Prostate gland (tissue), 2 donors: ENCODE measurements around the gene RTN4R. TPM values are rescaled to one million over a fixed set of nuclear protein-coding genes. Genes with fewer than 3 reads are reported as not detected.

Experiments
- DNase-seq: peaks from one replicate; pipeline ENCODE4 v3.0.0-alpha.2; 2019; ENCODE audit warnings: low spot score
- H3K27ac ChIP-seq, 2 donors: fragments of 200-600 bp; sonication (generic); 2 replicates each; pipeline ENCODE4 v1.5.1; 2017 to 2019
- H3K27me3 ChIP-seq: fragments of 200-600 bp; sonication (generic); replicated peaks from 2 replicates; pipeline ENCODE4 v1.5.1; 2019; ENCODE audit not compliant: insufficient read depth
- H3K36me3 ChIP-seq, 2 donors: fragments of 200-600 bp; sonication (generic); 1 replicate in 1 of 2; 2 replicates in 1 of 2; pipeline versions ENCODE4 v1.5.1 to v1.8.1; 2017 to 2019
- H3K4me1 ChIP-seq: fragments of 200-600 bp; sonication (generic); replicated peaks from 2 replicates; pipeline ENCODE4 v1.5.1; 2019
- H3K4me3 ChIP-seq, 2 donors: fragments of 200-600 bp; sonication (generic); 2 replicates each; pipeline ENCODE4 v1.5.1; 2017 to 2019
- H3K9me3 ChIP-seq: fragments of 200-600 bp; sonication (generic); 2 replicates; pipeline ENCODE4 v1.5.1; 2017
- CTCF ChIP-seq, 4 experiments: fragments of 200-600 bp in 2 of 4; fragments of 450-650 bp in 2 of 4; sonication (generic) in 2 of 4; IDR thresholded peaks; 1 replicate in 3 of 4; 2 replicates in 1 of 4; pipeline ENCODE4 v1.5.1; 2016 to 2019; ENCODE audit warnings: antibody characterized with exemption in 4 of 4, mild to moderate bottlenecking in 2 of 4, moderate library complexity in 2 of 4
- POLR2A ChIP-seq: fragments of 450-650 bp; IDR thresholded peaks from one replicate; pipeline ENCODE4 v1.6.1; 2016; ENCODE audit warnings: antibody characterized with exemption, mild to moderate bottlenecking
- POLR2AphosphoS5 ChIP-seq: sonication (generic); formaldehyde crosslinking; IDR thresholded peaks from one replicate; pipeline ENCODE4 v1.6.1; 2017; ENCODE audit warnings: antibody characterized with exemption
- whole genome bisulfite sequencing: methylation state at CpG from one replicate; pipeline ENCODE4 v1.1.5; 2018; 5-methylcytosine and 5-hydroxymethylcytosine counted together
- intact Hi-C: fragments of 100-400 bp; cut with DNase I; formaldehyde crosslinking; loops from one replicate; pipeline ENCODE4 v1.14.2; 2022
- total RNA-seq, 2 donors: library from RNA; depleted of rRNA; stranded (reverse); fragments of >200 nt; gene quantifications; one replicate each; pipeline ENCODE4 v1.1.0, GENCODE V29; 2016

RTN4R gene
- total RNA-seq, 2 donors from 2014 or later: 4.4 to 6.0 TPM

DNA sequence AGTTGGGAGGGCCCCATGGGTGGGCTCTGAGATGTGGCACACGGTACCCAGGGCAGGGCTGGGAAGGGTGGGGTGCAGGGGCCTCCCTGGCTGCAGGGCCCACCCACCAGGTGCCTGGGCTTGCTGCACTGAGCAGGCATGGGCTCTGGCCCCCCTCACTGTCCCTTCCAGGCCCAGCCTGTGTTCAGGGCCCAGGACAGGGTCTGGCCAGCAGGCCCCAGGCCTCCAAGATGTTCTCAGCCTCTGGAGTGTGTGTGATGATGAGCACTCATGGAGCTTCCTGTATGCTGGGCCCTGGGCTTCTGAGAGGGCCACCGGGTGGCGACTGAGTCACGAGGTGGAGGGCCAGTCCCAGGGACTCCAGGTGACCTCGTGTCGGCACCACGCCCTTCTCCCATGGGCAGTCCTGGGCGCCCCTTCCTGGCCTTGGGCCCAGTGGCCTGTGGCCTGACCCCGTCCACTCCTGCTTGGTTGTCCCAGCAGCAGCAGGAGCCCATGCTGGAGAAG is 61.4 kb downstream of the RTN4R start:
- H3K27ac ChIP-seq: peak overlapping the region; percentile 48 to 52
- intact Hi-C loops: no loop called here
- no peak for DNase-seq
- 55% methylated on average over 9 of the region's 9 CpGs for WGBS
- H3K36me3 ChIP-seq: no peaks in the 10 kb centered on the region
- H3K4me3 ChIP-seq: peak overlapping the region; percentile 23 to 39
- no peaks in the 10 kb centered on the region for H3K27me3 ChIP-seq
- TF ChIP-seq CTCF (IDR thresholded peaks at IDR 0.05) (no peak), POLR2AphosphoS5 (no peak), POLR2A (no peak)
- no peaks in the 10 kb centered on the region for H3K9me3 ChIP-seq
- H3K4me1 ChIP-seq: no peaks in the 10 kb centered on the region

DNA sequence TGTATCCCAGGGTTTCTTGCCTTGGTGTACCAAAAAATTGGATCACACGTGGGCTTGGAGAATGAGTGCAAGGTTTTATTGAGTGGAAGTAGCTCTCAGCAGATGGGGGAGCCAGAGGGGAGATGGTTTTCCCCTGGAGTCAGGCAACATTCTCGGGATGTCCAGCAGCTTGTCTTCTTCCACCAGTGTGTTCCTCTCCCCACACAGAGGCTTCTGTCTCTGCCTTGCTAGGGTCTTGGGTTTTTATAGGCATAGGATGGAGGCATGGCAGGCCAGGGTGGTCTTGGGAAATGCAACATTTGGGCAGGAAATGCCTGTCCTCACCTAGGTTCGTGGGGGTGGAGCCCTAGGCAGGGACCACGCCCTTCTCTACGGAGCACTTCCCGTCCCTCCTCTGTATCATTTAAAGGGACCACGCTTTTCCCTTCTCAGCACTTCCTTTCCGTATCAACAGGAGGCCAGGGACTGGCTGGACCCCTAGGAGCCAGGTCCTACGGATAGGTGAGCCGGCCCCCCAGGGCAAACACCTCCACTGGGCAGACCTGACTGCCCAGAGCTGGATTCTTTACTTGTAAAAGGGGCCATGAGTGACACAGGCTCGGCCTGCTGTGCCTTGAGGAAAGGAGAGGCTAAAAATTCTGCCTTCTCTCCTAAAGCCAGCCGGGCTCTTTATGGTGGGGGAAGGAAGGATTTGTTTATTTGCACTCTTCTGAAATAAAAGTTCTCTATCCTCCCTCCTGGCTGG is 62.0 kb downstream of the RTN4R start:
- Histone ChIP-seq H3K9me3 (no peaks in the 10 kb centered on the region), H3K27ac (peak overlapping the region; percentile 48 to 52), H3K4me3 (peak overlapping the region; percentile 23 to 39), H3K36me3 (no peaks in the 10 kb centered on the region), H3K27me3 (no peaks in the 10 kb centered on the region), H3K4me1 (no peaks in the 10 kb centered on the region)
- intact Hi-C loops: no loop called here
- TF ChIP-seq POLR2AphosphoS5 (peak; percentile 72), CTCF (IDR thresholded peaks at IDR 0.05) (peak in 1 of 4 experiments; percentile 17), POLR2A (peak; percentile 53)
- 26% methylated on average over 12 of the region's 12 CpGs for WGBS
- DNase-seq: peak; percentile 46

DNA sequence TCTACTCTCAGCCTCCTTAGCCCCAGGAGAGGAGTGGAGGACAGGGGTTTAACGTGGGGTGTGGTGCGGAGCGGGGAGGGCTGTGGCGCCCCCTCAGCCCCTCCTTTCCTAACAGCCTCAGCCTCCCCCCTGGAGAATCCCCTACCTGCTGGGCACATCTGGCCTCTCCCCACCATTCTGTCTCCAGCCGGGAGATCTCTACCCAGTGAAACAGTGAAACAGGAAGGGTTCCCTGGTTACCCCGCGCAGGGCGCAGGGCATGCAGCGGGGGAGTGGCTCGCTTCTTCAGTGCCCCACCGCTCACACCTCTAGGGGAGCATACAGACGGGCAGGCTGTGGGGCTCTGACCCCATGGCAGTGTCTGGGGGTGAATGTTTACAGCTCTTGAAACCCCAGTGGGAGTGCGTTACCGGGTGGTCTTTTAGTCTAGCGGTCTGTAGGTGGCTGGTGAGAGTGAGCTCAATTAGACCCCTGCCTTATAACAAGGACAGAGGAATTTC is 62.6 kb downstream of the RTN4R start:
- Histone ChIP-seq H3K9me3 (no peaks in the 10 kb centered on the region), H3K4me3 (no peak overlapping the region), H3K27me3 (no peaks in the 10 kb centered on the region), H3K36me3 (no peaks in the 10 kb centered on the region), H3K27ac (peak overlapping the region in 1 of 2 donors; percentile 52), H3K4me1 (no peaks in the 10 kb centered on the region)
- intact Hi-C loops: no loop called here
- 89% methylated on average over 15 of the region's 15 CpGs for WGBS
- no peak for TF ChIP-seq CTCF (IDR thresholded peaks at IDR 0.05)
- TF ChIP-seq POLR2A: no peak
- no peak for TF ChIP-seq POLR2AphosphoS5
- no peak for DNase-seq

DNA sequence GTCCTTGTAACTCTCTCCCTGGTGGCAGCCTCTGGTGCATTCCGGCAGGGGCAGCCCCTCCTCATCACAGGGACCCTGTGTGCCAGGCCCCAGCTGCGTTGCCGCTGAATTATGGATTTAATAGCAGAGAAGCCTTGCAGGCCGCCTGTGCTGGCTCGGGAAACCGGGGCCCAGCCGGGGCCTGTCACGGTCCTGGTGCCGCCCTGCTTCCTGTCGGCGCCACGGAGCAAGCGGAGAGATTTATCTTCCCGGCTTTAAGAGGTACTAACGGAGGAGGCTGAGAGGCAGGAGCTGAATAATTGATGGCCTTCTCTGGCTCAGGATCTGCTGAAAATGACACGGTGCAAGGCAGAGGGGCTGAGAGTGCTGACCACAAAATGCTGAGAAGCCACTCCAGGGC is 63.3 kb downstream of the RTN4R start:
- Histone ChIP-seq H3K4me3 (no peak overlapping the region), H3K27me3 (no peaks in the 10 kb centered on the region), H3K27ac (no peak overlapping the region), H3K36me3 (no peaks in the 10 kb centered on the region), H3K4me1 (no peaks in the 10 kb centered on the region), H3K9me3 (no peaks in the 10 kb centered on the region)
- DNase-seq: no peak
- WGBS: 35% methylated on average over 16 of the region's 16 CpGs
- intact Hi-C loops: no loop called here
- no peak for TF ChIP-seq POLR2A
- TF ChIP-seq POLR2AphosphoS5: no peak
- no peak for TF ChIP-seq CTCF (IDR thresholded peaks at IDR 0.05)

- no peak overlapping the region for H3K27ac ChIP-seq
- no peaks in the 10 kb centered on the region for H3K4me1 ChIP-seq
- WGBS: 80% methylated on average over 8 of the region's 8 CpGs
- TF ChIP-seq CTCF (IDR thresholded peaks at IDR 0.05) (no peak), POLR2A (no peak), POLR2AphosphoS5 (no peak)
- H3K27me3 ChIP-seq: no peaks in the 10 kb centered on the region
- intact Hi-C loops: no loop called here
- no peaks in the 10 kb centered on the region for H3K9me3 ChIP-seq
- H3K4me3 ChIP-seq: no peak overlapping the region
- DNase-seq: no peak
- H3K36me3 ChIP-seq: no peaks in the 10 kb centered on the region
Observed at GRCh38 chr22:20204311-20204710, 63.8 kb downstream of the RTN4R start.
